Stomach (tissue), 4 donors: ENCODE measurements around the gene NOS3.

Experiments used
- POLR2A ChIP-seq, 4 donors: fragments of 450-650 bp; IDR thresholded peaks; one replicate each; pipeline ENCODE4 v1.6.1; 2016; ENCODE audit warnings: antibody characterized with exemption in 4 of 4, control low read depth in 2 of 4, mild to moderate bottlenecking in 1 of 4, moderate library complexity in 1 of 4
- TF ChIP-seq, protein P1 (sequence below), 7 experiments: fragments of 450-650 bp in 4 of 7; fragments of 200-600 bp in 3 of 7; sonication (generic) in 3 of 7; IDR thresholded peaks; one replicate each; pipeline ENCODE4 v1.5.1; 2016 to 2019; ENCODE audit warnings: antibody characterized with exemption in 7 of 7, control low read depth in 2 of 7, mild to moderate bottlenecking in 1 of 7

DNA sequence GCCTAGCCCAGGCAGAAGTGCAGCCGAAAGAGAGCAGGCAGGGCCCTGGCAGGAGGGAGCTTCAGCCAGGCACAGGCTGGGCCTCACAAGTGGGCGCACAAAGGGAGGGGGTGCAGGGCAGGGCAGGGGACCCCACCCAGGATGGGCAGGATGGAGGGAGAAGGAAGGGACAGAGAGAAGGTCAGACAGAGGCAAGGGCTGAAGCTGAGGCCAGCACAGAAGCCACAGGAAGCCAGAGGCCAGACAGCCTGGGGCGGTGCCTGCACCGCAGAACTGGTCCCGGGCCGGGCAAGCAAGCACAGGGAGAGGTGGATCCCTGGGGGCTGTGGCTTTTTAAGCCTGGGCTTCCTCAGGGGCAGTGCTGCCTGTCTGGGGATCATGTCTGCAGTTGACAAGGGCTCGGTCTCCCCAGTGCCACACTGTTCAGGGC, 16.7 kb downstream of the NOS3 start:
- TF ChIP-seq POLR2A (IDR thresholded peaks at IDR 0.05), result no peak
- TF ChIP-seq, protein P1, sequence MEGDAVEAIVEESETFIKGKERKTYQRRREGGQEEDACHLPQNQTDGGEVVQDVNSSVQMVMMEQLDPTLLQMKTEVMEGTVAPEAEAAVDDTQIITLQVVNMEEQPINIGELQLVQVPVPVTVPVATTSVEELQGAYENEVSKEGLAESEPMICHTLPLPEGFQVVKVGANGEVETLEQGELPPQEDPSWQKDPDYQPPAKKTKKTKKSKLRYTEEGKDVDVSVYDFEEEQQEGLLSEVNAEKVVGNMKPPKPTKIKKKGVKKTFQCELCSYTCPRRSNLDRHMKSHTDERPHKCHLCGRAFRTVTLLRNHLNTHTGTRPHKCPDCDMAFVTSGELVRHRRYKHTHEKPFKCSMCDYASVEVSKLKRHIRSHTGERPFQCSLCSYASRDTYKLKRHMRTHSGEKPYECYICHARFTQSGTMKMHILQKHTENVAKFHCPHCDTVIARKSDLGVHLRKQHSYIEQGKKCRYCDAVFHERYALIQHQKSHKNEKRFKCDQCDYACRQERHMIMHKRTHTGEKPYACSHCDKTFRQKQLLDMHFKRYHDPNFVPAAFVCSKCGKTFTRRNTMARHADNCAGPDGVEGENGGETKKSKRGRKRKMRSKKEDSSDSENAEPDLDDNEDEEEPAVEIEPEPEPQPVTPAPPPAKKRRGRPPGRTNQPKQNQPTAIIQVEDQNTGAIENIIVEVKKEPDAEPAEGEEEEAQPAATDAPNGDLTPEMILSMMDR (IDR thresholded peaks at IDR 0.05), result no peak
